PFSK-1 (cell line): ENCODE results near the gene KLHL21. TPM values are rescaled to one million over a fixed set of nuclear protein-coding genes. Genes with fewer than 3 reads are reported as not detected.

Experiments used
- FOXP2 ChIP-seq: optimal IDR thresholded peaks from 2 replicates; pipeline ENCODE3; 2011; ENCODE audit warnings: borderline replicate concordance, control low read depth, inconsistent platforms; ENCODE audit not compliant: insufficient read depth; ENCODE audit errors: extremely low read length, extremely low read depth
- POLR2AphosphoS5 ChIP-seq: IDR thresholded peaks from 2 replicates; pipeline ENCODE4 v1.6.1; 2012; ENCODE audit warnings: low read depth, mild to moderate bottlenecking, control low read depth, low read length, moderate library complexity
- REST ChIP-seq, 2 experiments: IDR thresholded peaks; 2 replicates each; pipeline versions ENCODE4 v1.6.1 to v1.8.0; 2011 to 2012; ENCODE audit warnings: low read depth in 2 of 2, low read length in 2 of 2, control low read depth in 1 of 2, inconsistent platforms in 1 of 2, mild to moderate bottlenecking in 1 of 2, moderate library complexity in 1 of 2; ENCODE audit not compliant: insufficient read depth in 1 of 2
- SIN3A ChIP-seq: IDR thresholded peaks from 2 replicates; pipeline ENCODE4 v1.6.1; 2012; ENCODE audit warnings: mild to moderate bottlenecking, low read length, moderate library complexity, borderline replicate concordance; ENCODE audit not compliant: insufficient read depth
- TAF1 ChIP-seq: IDR thresholded peaks from 2 replicates; pipeline ENCODE4 v1.6.1; 2012; ENCODE audit warnings: low read length, control low read depth, borderline replicate concordance; ENCODE audit not compliant: insufficient read depth
- polyA plus RNA-seq: library from polyadenylated mRNA; unstranded; fragments of >200 nt; gene quantifications from one replicate; pipeline ENCODE4 v1.2.1, GENCODE V29; 2012; ENCODE audit warnings: low read depth, missing spikeins; ENCODE audit not compliant: insufficient read length

Gene KLHL21
- 45.4 TPM for polyA plus RNA-seq

- peak; percentile 80; the same call in 1 of the 2 replicates for TF ChIP-seq TAF1
- TF ChIP-seq REST (IDR thresholded peaks at IDR 0.05; ENCODE audit: insufficient read depth in 1 of 2, low read depth in 2 of 2, low read length in 2 of 2), result no peak; a peak in 1 of 4 replicates
- TF ChIP-seq SIN3A, result no peak
- peak; percentile 31 for TF ChIP-seq FOXP2
- TF ChIP-seq POLR2AphosphoS5, result peak; percentile 95
Measured at GRCh38 chr1:6602669-6603237, at the start of gene KLHL21. Gene KLHL21, minus strand, starts transcription at chr1:6602869. Its CDS starts 52 bp downstream, at chr1:6602817.

GRCh38 chr1:6651909-6652308 is 49.2 kb upstream of the KLHL21 start:
- TF ChIP-seq TAF1 (no peak), REST (IDR thresholded peaks at IDR 0.05; ENCODE audit: insufficient read depth in 1 of 2, low read depth in 2 of 2, low read length in 2 of 2) (no peak), FOXP2 (no peak), POLR2AphosphoS5 (no peak), SIN3A (no peak)

- TF ChIP-seq FOXP2 (no peak), TAF1 (no peak), SIN3A (no peak)
Measured at GRCh38 chr1:6648556-6648955, 45.9 kb upstream of the KLHL21 start.

GRCh38 chr1:6646499-6647148 is 44.0 kb upstream of the KLHL21 start:
- TF ChIP-seq POLR2AphosphoS5 (no peak; the same call in 1 of the 2 replicates), REST (IDR thresholded peaks at IDR 0.05; ENCODE audit: insufficient read depth in 1 of 2, low read depth in 2 of 2, low read length in 2 of 2) (no peak), TAF1 (no peak), FOXP2 (no peak), SIN3A (no peak)

GRCh38 chr1:6645018-6645417 is 42.3 kb upstream of the KLHL21 start:
- TF ChIP-seq POLR2AphosphoS5, result no peak
- no peak for TF ChIP-seq FOXP2
- TF ChIP-seq SIN3A, result no peak
- TF ChIP-seq REST (IDR thresholded peaks at IDR 0.05; ENCODE audit: insufficient read depth in 1 of 2, low read depth in 2 of 2, low read length in 2 of 2), result no peak
- no peak for TF ChIP-seq TAF1
